HFFc6 (cell line): Measurements from ENCODE around the gene USP1. TPM values are rescaled to one million over a fixed set of nuclear protein-coding genes. Genes with fewer than 3 reads are reported as not detected.

Experiments
- DNase-seq: peaks from one replicate; pipeline ENCODE4 v3.0.0-alpha.2; 2018
- H3K27ac Mint-ChIP-seq: 2 replicates; pipeline ENCODE4 v1.8.0; 2020; ENCODE audit warnings: mild to moderate bottlenecking, mixed read lengths
- H3K27me3 Mint-ChIP-seq: 2 replicates; pipeline ENCODE4 v1.8.0; 2021; ENCODE audit warnings: mild to moderate bottlenecking, moderate library complexity, mixed read lengths; ENCODE audit not compliant: insufficient read depth
- H3K36me3 Mint-ChIP-seq: 2 replicates; pipeline ENCODE4 v1.8.0; 2021; ENCODE audit warnings: low read depth, mixed read lengths
- H3K4me1 Mint-ChIP-seq: 2 replicates; pipeline ENCODE4 v1.8.0; 2020; ENCODE audit warnings: low read depth, mixed read lengths
- H3K4me3 Mint-ChIP-seq: 2 replicates; pipeline ENCODE4 v1.8.0; 2020; ENCODE audit warnings: mild to moderate bottlenecking, moderate library complexity, mixed read lengths
- H3K9me3 Mint-ChIP-seq: 2 replicates; pipeline ENCODE4 v1.8.0; 2020; ENCODE audit warnings: mild to moderate bottlenecking, mixed read lengths
- total RNA-seq, 6 experiments: library from RNA; stranded (reverse); fragmentation: NEBNext Ultra II Directional; extraction: Animal tissue kit (Norgen Biotek cat#: 25700); gene quantifications; 2 replicates in 1 of 6; 3 replicates in 5 of 6; pipeline ENCODE4 v1.2.3, GENCODE V29; 2021
- TF ChIP-seq, protein P1 (sequence below): fragments of 200-600 bp; sonication (generic); IDR thresholded peaks from 2 replicates; pipeline ENCODE4 v1.5.0; 2021; ENCODE audit warnings: antibody characterized with exemption, mild to moderate bottlenecking

The USP1 gene
- total RNA-seq, 6 experiments from 2014 or later, result 15.0 to 30.9 (median 28.3) TPM

DNA sequence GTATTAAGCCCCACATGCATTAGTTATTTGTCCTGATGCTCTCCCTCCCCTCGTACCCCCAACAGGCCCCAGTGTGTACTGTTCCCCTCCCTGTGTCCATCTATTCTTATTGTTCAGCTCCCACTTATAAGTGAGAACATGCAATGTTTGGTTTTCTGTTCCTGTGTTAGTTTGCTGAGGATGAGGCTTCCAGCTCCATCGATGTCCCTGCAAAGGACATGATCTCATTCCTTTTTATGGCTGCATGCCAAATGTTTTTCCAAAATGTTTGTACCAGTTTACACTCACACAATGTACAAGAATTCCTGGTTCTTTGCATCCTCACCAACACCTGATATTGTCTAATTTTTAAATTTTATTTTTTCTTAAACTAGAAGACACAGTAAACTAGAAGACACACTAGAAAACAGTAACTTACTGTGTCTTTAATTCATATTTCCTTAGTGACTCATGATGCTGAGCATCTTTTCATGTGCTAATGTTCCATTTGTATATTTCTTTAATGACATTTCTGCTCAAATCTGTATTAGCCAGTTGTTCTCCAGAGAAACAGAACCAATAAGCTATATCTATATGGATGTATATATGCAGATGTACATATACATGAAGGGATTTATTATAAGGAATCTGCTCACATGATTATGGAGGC, 19.4 kb upstream of the USP1 start:
- Mint-ChIP-seq H3K4me1 (peaks cover 10% of the 10 kb centered on the region), H3K4me3 (no peak overlapping the region), H3K36me3 (no peaks in the 10 kb centered on the region), H3K27me3 (peaks cover 6% of the 10 kb centered on the region; the same call in 1 of the 2 replicates), H3K27ac (no peak overlapping the region), H3K9me3 (no peaks in the 10 kb centered on the region)
- TF ChIP-seq, protein P1, sequence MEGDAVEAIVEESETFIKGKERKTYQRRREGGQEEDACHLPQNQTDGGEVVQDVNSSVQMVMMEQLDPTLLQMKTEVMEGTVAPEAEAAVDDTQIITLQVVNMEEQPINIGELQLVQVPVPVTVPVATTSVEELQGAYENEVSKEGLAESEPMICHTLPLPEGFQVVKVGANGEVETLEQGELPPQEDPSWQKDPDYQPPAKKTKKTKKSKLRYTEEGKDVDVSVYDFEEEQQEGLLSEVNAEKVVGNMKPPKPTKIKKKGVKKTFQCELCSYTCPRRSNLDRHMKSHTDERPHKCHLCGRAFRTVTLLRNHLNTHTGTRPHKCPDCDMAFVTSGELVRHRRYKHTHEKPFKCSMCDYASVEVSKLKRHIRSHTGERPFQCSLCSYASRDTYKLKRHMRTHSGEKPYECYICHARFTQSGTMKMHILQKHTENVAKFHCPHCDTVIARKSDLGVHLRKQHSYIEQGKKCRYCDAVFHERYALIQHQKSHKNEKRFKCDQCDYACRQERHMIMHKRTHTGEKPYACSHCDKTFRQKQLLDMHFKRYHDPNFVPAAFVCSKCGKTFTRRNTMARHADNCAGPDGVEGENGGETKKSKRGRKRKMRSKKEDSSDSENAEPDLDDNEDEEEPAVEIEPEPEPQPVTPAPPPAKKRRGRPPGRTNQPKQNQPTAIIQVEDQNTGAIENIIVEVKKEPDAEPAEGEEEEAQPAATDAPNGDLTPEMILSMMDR, result no peak
- no peak for DNase-seq

DNA sequence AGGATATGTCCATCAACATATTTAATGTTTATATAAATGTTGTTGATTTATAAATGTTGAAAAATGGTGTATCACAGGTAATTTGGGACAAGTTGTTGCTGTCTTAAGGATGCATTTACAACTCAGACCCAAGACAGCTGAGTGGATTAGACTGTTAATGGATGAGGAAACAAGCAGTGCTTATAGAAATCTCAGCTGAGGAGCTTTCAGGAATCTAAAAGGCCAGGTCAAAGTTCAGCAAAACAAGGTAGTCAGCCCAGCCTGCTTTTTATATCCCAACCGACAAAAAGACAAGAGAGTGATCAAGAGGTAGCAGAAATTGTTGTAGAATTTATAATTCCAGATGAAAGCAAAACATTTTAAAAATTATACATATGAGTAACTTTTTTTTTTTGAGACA, 16.6 kb upstream of the USP1 start:
- Mint-ChIP-seq H3K9me3 (no peaks in the 10 kb centered on the region), H3K4me3 (no peak overlapping the region), H3K27ac (no peak overlapping the region), H3K4me1 (peaks cover 18% of the 10 kb centered on the region), H3K36me3 (no peaks in the 10 kb centered on the region), H3K27me3 (peaks cover 6% of the 10 kb centered on the region; the same call in 1 of the 2 replicates)
- no peak for DNase-seq
- TF ChIP-seq, protein P1, result no peak

DNA sequence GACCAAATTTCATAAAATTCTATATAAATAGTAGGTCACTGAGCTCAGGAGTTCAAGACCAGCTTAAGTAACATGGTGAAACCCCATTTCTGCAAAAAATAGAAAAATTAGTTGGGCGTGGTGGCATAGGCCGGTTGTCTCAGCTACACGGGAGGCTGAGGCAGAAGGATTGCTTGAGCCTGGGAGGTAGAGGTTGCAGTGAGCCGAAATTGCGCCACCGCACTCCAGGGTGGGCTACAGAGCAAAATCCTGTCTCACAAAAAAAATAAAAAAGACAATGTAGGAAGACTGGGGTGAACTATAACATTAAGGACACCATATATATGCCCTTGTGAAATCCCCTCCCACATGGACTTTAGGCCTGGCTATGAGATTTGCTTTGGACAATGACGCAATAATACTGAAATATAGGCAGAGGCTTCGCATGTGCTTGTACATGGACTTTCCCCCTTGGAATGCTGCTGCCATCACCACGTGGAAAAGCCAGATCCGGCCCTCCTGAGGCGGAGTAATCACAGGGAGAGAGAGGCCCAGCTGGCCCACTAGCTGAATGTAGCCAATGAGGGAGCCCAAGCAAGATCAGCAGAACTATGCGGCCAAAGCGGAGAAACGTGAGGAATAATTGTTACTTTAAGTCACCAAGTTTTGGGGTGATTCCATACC, 13.1 kb upstream of the USP1 start:
- H3K27ac Mint-ChIP-seq, result no peak overlapping the region
- H3K4me1 Mint-ChIP-seq, result peaks cover 8% of the 10 kb centered on the region

DNA sequence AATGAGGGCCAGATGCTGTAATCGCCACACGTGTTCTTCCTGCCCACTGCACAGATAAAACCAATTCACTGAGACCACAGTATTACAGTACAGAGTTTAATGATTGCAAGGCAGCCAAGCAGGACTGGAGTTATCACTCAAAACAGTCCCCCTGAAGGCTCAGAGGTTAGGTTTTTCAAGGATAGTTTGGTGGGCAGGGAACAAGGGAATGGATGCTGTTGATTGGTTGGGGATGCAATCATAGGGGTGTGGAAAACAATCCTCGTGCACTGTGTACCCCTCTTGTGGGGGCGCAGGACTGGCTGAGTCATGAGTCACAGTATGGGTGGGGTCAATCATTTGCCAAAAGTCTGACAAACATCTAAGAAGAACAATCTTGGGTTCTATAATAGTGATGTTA, 12.4 kb upstream of the USP1 start:
- Mint-ChIP-seq H3K9me3 (no peaks in the 10 kb centered on the region), H3K4me3 (no peak overlapping the region), H3K27me3 (peaks cover 1% of the 10 kb centered on the region; the same call in 1 of the 2 replicates), H3K36me3 (no peaks in the 10 kb centered on the region), H3K27ac (no peak overlapping the region), H3K4me1 (peaks cover 8% of the 10 kb centered on the region)
- no peak for DNase-seq
- TF ChIP-seq, protein P1, result no peak

More for the DNA sequence above, 13.1 kb upstream of the USP1 start:
- no peak for DNase-seq
- Mint-ChIP-seq H3K36me3 (no peaks in the 10 kb centered on the region), H3K9me3 (no peaks in the 10 kb centered on the region), H3K4me3 (no peak overlapping the region), H3K27me3 (no peaks in the 10 kb centered on the region)
- TF ChIP-seq, protein P1, result no peak

DNA sequence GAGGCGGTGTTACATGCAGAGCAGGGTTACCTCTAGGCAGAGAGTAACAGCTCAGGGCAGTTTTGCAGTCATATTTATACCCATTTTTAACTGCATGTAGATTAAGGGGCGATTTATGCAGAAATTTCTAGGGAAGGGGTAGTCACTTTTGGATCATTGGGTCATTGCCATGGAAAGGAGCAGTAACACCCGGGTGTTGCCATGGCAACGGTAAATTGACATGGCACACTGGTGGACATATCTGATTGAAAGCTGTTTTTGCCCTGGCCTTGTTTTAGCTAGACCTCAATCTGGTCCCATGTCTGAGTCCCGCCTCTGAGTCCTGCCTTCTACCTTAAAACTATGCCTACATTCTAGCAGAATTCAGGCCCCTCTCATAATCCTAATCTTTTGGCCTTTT, 11.8 kb upstream of the USP1 start:
- no peak overlapping the region for H3K27ac Mint-ChIP-seq

More for the DNA sequence above, 11.8 kb upstream of the USP1 start:
- DNase-seq, result no peak
- H3K4me1 Mint-ChIP-seq, result peaks cover 8% of the 10 kb centered on the region
- TF ChIP-seq, protein P1, result no peak
- no peaks in the 10 kb centered on the region for H3K36me3 Mint-ChIP-seq
- no peak overlapping the region for H3K4me3 Mint-ChIP-seq
- H3K27me3 Mint-ChIP-seq, result peaks cover 1% of the 10 kb centered on the region; the same call in 1 of the 2 replicates
- no peaks in the 10 kb centered on the region for H3K9me3 Mint-ChIP-seq
